HepG2 (cell line): Measurements from ENCODE around the gene CALD1. TPM values are rescaled to one million over a fixed set of nuclear protein-coding genes. Genes with fewer than 3 reads are reported as not detected.

Source experiments
- ATAC-seq: fragments of 200-7000 bp; cut with Tn5 transposase; 3 replicates; pipeline ENCODE4 v1.9.1; 2020; ENCODE audit warnings: mild to moderate bottlenecking, moderate library complexity
- BruUV-seq: library from RNA; stranded (reverse); fragments of 400-500 nt; replicated peaks from 2 replicates; lab custom pipeline; 2021; lab: Mats Ljungman, UMichigan
- CTCF ChIA-PET: fragments of 300-600 bp; formaldehyde crosslinking; extraction: SDS; loops from one replicate; lab custom pipeline; 2021; ENCODE audit warnings: low total read pairs, inconsistent platforms, low intra/inter-chr PET ratio; lab: Yijun Ruan, JAX
- POLR2A ChIA-PET: fragments of 350-600 bp; sonication (Branson Sonifier 250); formaldehyde crosslinking; loops from one replicate; lab custom pipeline; 2020; ENCODE audit warnings: antibody characterized with exemption, inconsistent platforms; lab: Yijun Ruan, JAX
- DNase-seq: peaks from one replicate; pipeline ENCODE4 v3.0.0-alpha.2; 2015; ENCODE audit warnings: low spot score
- FAIRE-seq: peaks from 3 replicates; lab custom pipeline; 2011; peaks lifted over from hg19 to GRCh38; lab: Jason Lieb, UNC
- H2AFZ ChIP-seq: one replicate; pipeline ENCODE4 v1.6.1; 2011; ENCODE audit warnings: low read length, inconsistent platforms
- H3K27ac ChIP-seq: fragments of 300-600 bp; 3 replicates; pipeline ENCODE4 v1.8.0; 2011; ENCODE audit warnings: mixed run types, mild to moderate bottlenecking, mixed read lengths, low read length, inconsistent platforms; ENCODE audit not compliant: insufficient read depth; ENCODE audit errors: extremely low read length
- H3K27me3 ChIP-seq, 2 experiments: fragments of 200-600 bp in 1 of 2; 2 replicates in 1 of 2; 3 replicates in 1 of 2; pipeline versions ENCODE4 v1.6.0 to v1.8.0; 2011; ENCODE audit warnings: low read length in 2 of 2, mild to moderate bottlenecking in 2 of 2, moderate library complexity in 2 of 2, inconsistent platforms in 1 of 2; ENCODE audit not compliant: insufficient read depth in 2 of 2, control insufficient read depth in 1 of 2
- H3K36me3 ChIP-seq, 2 experiments: fragments of 200-600 bp in 1 of 2; replicated peaks in 1 of 2; 2 replicates in 1 of 2; 3 replicates in 1 of 2; pipeline versions ENCODE4 v1.5.1 to v1.8.0; 2011; ENCODE audit warnings: low read length in 2 of 2, inconsistent platforms in 1 of 2; ENCODE audit not compliant: insufficient read depth in 2 of 2, control insufficient read depth in 1 of 2
- H3K4me1 ChIP-seq: 2 replicates; pipeline ENCODE4 v1.5.1; 2012; ENCODE audit warnings: low read length, inconsistent platforms; ENCODE audit not compliant: insufficient read depth
- H3K4me2 ChIP-seq: 2 replicates; pipeline ENCODE4 v1.6.0; 2011; ENCODE audit warnings: low read depth, low read length, inconsistent platforms
- H3K4me3 ChIP-seq, 3 experiments: fragments of 200-600 bp in 1 of 3; sonication (generic), shearing (Covaris generic) in 1 of 3; replicated peaks in 1 of 3; 2 replicates each; pipeline ENCODE4 v1.5.1; 2011 to 2016; ENCODE audit warnings: low read length in 3 of 3, inconsistent platforms in 2 of 3, low read depth in 2 of 3, mild to moderate bottlenecking in 2 of 3, control low read depth in 1 of 3, mixed read lengths in 1 of 3; ENCODE audit not compliant: insufficient read depth in 1 of 3
- H3K79me2 ChIP-seq: one replicate; pipeline ENCODE4 v1.6.1; 2011; ENCODE audit warnings: low read length, inconsistent platforms; ENCODE audit not compliant: insufficient read depth
- H3K9ac ChIP-seq: 2 replicates; pipeline ENCODE4 v1.6.0; 2011; ENCODE audit warnings: mild to moderate bottlenecking, low read depth, low read length, inconsistent platforms; ENCODE audit not compliant: insufficient read depth
- H3K9me3 ChIP-seq: 2 replicates; pipeline ENCODE4 v1.5.1; 2012; ENCODE audit warnings: mild to moderate bottlenecking, low read length
- H4K20me1 ChIP-seq: 2 replicates; pipeline ENCODE4 v1.6.0; 2011; ENCODE audit warnings: inconsistent platforms, mild to moderate bottlenecking, low read length, moderate library complexity; ENCODE audit not compliant: insufficient read depth
- CTCF ChIP-seq: sonication (generic); formaldehyde crosslinking; IDR thresholded peaks from 2 replicates; pipeline ENCODE4 v1.5.0; 2020; ENCODE audit warnings: mild to moderate bottlenecking, missing genetic modification reagents, moderate library complexity
- GATAD1 ChIP-seq: IDR thresholded peaks from 2 replicates; pipeline ENCODE4 v1.6.1; 2016; ENCODE audit warnings: missing genetic modification reagents, missing compliant biosample characterization
- HHEX ChIP-seq: IDR thresholded peaks from 2 replicates; pipeline ENCODE4 v1.6.1; 2016; ENCODE audit warnings: control low read depth
- HNRNPK ChIP-seq: fragments of 200-400 bp; formaldehyde crosslinking; IDR thresholded peaks from 2 replicates; pipeline ENCODE4 v1.6.1; 2018; ENCODE audit warnings: low read length, low read depth, moderate library complexity, mild to moderate bottlenecking; ENCODE audit not compliant: poor library complexity, severe bottlenecking
- MED13 ChIP-seq: sonication (generic); formaldehyde crosslinking; IDR thresholded peaks from 2 replicates; pipeline ENCODE4 v1.5.0; 2020; ENCODE audit warnings: missing genetic modification reagents
- NPAS2 ChIP-seq: sonication (generic); formaldehyde crosslinking; IDR thresholded peaks from 2 replicates; pipeline ENCODE4 v1.8.0; 2022; ENCODE audit warnings: mild to moderate bottlenecking, missing genetic modification reagents, borderline replicate concordance
- REL ChIP-seq: sonication (generic); formaldehyde crosslinking; conservative IDR thresholded peaks from 2 replicates; pipeline ENCODE4 v1.8.0; 2022; ENCODE audit warnings: mild to moderate bottlenecking, missing genetic modification reagents, moderate library complexity
- SOX5 ChIP-seq: IDR thresholded peaks from 2 replicates; pipeline ENCODE4 v1.6.1; 2016; ENCODE audit warnings: borderline replicate concordance
- SSRP1 ChIP-seq: IDR thresholded peaks from 2 replicates; pipeline ENCODE4 v1.6.1; 2016; ENCODE audit warnings: control low read depth
- TERF1 ChIP-seq: sonication (generic); formaldehyde crosslinking; IDR thresholded peaks from 2 replicates; pipeline ENCODE4 v1.8.0; 2022; ENCODE audit warnings: mild to moderate bottlenecking, missing genetic modification reagents, moderate library complexity
- TFDP1 ChIP-seq: IDR thresholded peaks from 2 replicates; pipeline ENCODE4 v1.6.1; 2016; ENCODE audit warnings: missing compliant biosample characterization, missing genetic modification reagents, borderline replicate concordance
- ZBTB38 ChIP-seq: sonication (generic); formaldehyde crosslinking; IDR thresholded peaks from 2 replicates; pipeline ENCODE4 v1.5.1; 2020; ENCODE audit warnings: mild to moderate bottlenecking, missing genetic modification reagents
- ZNF282 ChIP-seq: fragments of 450-650 bp; IDR thresholded peaks from 2 replicates; pipeline ENCODE4 v1.6.1; 2018; ENCODE audit not compliant: partially characterized antibody
- ZNF33B ChIP-seq: sonication (generic); formaldehyde crosslinking; IDR thresholded peaks from 2 replicates; pipeline ENCODE4 v1.5.1; 2020; ENCODE audit warnings: mild to moderate bottlenecking, missing genetic modification reagents
- ZNF343 ChIP-seq: sonication (generic); formaldehyde crosslinking; IDR thresholded peaks from 2 replicates; pipeline ENCODE4 v1.4.0; 2020; ENCODE audit warnings: mild to moderate bottlenecking, missing genetic modification reagents
- ZNF431 ChIP-seq: sonication (generic); formaldehyde crosslinking; IDR thresholded peaks from 2 replicates; pipeline ENCODE4 v1.9.0; 2022; ENCODE audit warnings: missing genetic modification reagents, low read depth, mild to moderate bottlenecking, borderline replicate concordance
- ZNF501 ChIP-seq: sonication (generic); formaldehyde crosslinking; IDR thresholded peaks from 2 replicates; pipeline ENCODE4 v1.5.1; 2020; ENCODE audit warnings: mild to moderate bottlenecking, moderate library complexity, missing genetic modification reagents
- ZNF619 ChIP-seq: sonication (generic); formaldehyde crosslinking; IDR thresholded peaks from 2 replicates; pipeline ENCODE4 v1.4.0; 2020; ENCODE audit warnings: mild to moderate bottlenecking, missing genetic modification reagents
- ZNF784 ChIP-seq: sonication (generic); formaldehyde crosslinking; IDR thresholded peaks from 2 replicates; pipeline ENCODE4 v1.5.1; 2020; ENCODE audit warnings: missing genetic modification reagents, mild to moderate bottlenecking, borderline replicate concordance
- WGBS: methylation state at CpG from one replicate; pipeline ENCODE4 v1.1.6; 2017; ENCODE audit warnings: low lambda C conversion rate; 5-methylcytosine and 5-hydroxymethylcytosine counted together
- in situ Hi-C: cut with HindIII; loops from 2 replicates; pipeline ENCODE4 v1.10.0; 2017; ENCODE audit warnings: low pct_unique_long_range_greater_than_20kb; ENCODE audit not compliant: extremely low pct_ligation_motif_present
- intact Hi-C: fragments of 100-400 bp; cut with micrococcal nuclease; formaldehyde crosslinking; loops from one replicate; pipeline ENCODE4 v1.10.0; 2022; ENCODE audit not compliant: unreplicated experiment
- polyA plus RNA-seq, 8 experiments: library from polyadenylated mRNA; depleted of rRNA in 3 of 8; stranded (reverse) in 7 of 8; unstranded in 1 of 8; fragments of >200 nt; fragmentation: Illumina TruSeq in 4 of 8; extraction: Trizol in 4 of 8; gene quantifications; 2 replicates each; pipeline versions ENCODE4 v1.2.1 to v1.2.3, GENCODE V29; 2011 to 2016; ENCODE audit warnings: low read depth in 4 of 8, missing spikeins in 1 of 8, mixed read lengths in 1 of 8; ENCODE audit not compliant: insufficient read depth in 1 of 8
- total RNA-seq, 5 experiments: library from RNA; depleted of rRNA; stranded (reverse); fragments of >200 nt; fragmentation: Illumina TruSeq; extraction: Trizol; gene quantifications; 2 replicates each; pipeline ENCODE4 v1.2.3, GENCODE V29; 2016; ENCODE audit warnings: low read depth in 1 of 5

The CALD1 gene
- total and polyA plus RNA-seq, 2 of the 13 experiments (the other 11 are each of a cell fraction or from before 2014, with no cell fraction given): 53.0 to 112 TPM

DNA sequence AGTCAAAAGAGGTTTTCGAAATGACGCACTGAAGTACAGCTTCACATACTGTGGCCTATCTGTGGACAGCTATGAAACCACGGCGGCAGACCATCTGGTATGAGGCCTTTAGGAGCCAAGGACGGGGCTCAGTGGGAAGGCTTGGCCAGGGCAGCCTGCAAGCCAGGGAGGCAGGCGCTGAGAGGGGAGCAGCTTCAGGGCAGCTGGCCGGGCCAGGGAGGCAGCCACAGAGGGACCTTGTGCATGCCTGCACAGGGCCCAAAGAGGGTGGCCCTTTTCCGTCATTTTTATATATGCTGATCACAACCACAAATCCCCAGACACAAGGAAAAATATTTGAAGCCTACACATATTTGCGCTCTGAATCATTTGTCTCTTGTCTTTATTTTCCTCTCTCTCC, 13.5 kb downstream of the CALD1 start:
- H3K36me3 ChIP-seq: no peaks in the 10 kb centered on the region
- no peak overlapping the region for H3K4me2 ChIP-seq
- ChIA-PET CTCF (no interaction called here), POLR2A (no interaction called here)
- TF ChIP-seq CTCF (CRISPR knock-in tag) (no peak), GATAD1 (CRISPR knock-in tag) (no peak), HNRNPK (no peak), TERF1 (CRISPR knock-in tag) (no peak), ZNF501 (no peak), NPAS2 (CRISPR knock-in tag) (no peak), ZNF343 (no peak), ZBTB38 (CRISPR knock-in tag) (no peak), REL (CRISPR knock-in tag) (no peak), TFDP1 (CRISPR knock-in tag) (no peak), ZNF784 (no peak), SSRP1 (CRISPR knock-in tag) (no peak), HHEX (no peak), MED13 (CRISPR knock-in tag) (no peak), SOX5 (CRISPR knock-in tag) (no peak), ZNF33B (no peak), ZNF619 (no peak), ZNF282 (no peak), ZNF431 (no peak)
- WGBS: 73% methylated on average over 9 of the region's 9 CpGs
- H4K20me1 ChIP-seq: no peaks in the 10 kb centered on the region
- FAIRE-seq (no peak), ATAC-seq (no peak), DNase-seq (no peak)
- H2AFZ ChIP-seq: no peak overlapping the region
- H3K9me3 ChIP-seq: no peaks in the 10 kb centered on the region
- no peaks in the 10 kb centered on the region for H3K4me1 ChIP-seq
- H3K27ac ChIP-seq: no peak overlapping the region
- H3K4me3 ChIP-seq: no peak overlapping the region
- no TSS peak for BruUV-seq
- intact Hi-C loops (no loop called here), in situ Hi-C loops (no loop called here)
- no peak overlapping the region for H3K9ac ChIP-seq
- no peaks in the 10 kb centered on the region for H3K79me2 ChIP-seq
- no peaks in the 10 kb centered on the region for H3K27me3 ChIP-seq
